Mucosa of descending colon (tissue), 3 donors: Measurements from ENCODE around the gene CDK14. TPM values are rescaled to one million over a fixed set of nuclear protein-coding genes. Genes with fewer than 3 reads are reported as not detected.

Experiments used
- ATAC-seq: fragments of 200-7000 bp; cut with Tn5 transposase; one replicate; pipeline ENCODE4 v1.9.1; 2020; ENCODE audit warnings: mild to moderate bottlenecking, moderate library complexity
- DNase-seq, 3 donors: peaks; one replicate each; pipeline ENCODE4 v3.0.0-alpha.2; 2020
- H3K36me3 ChIP-seq: fragments of 200-600 bp; one replicate; pipeline ENCODE4 v1.8.0; 2021; ENCODE audit warnings: low read depth, mild to moderate bottlenecking
- H3K4me1 ChIP-seq: fragments of 200-600 bp; one replicate; pipeline ENCODE4 v1.8.0; 2021; ENCODE audit warnings: low read depth, mild to moderate bottlenecking
- H3K4me3 ChIP-seq: fragments of 200-600 bp; one replicate; pipeline ENCODE4 v1.8.0; 2021; ENCODE audit warnings: mild to moderate bottlenecking
- H3K9me3 ChIP-seq: fragments of 200-600 bp; one replicate; pipeline ENCODE4 v1.8.0; 2021; ENCODE audit warnings: mild to moderate bottlenecking
- intact Hi-C, 2 donors: fragments of 100-400 bp; cut with DNase I in 1 of 2; cut with micrococcal nuclease in 1 of 2; formaldehyde crosslinking; loops; one replicate each; pipeline versions ENCODE4 v1.11.0 to v1.11.1; 2022; cut with DNase I, micrococcal nuclease
- total RNA-seq, 3 donors: library from RNA; stranded (reverse); fragmentation: NEBNext Ultra II Directional in 2 of 3; extraction: Animal tissue kit (Norgen Biotek cat#: 25700) in 2 of 3; gene quantifications; one replicate each; pipeline versions ENCODE4 v1.2.1 to v1.2.4, GENCODE V29; 2021 to 2023
- TF ChIP-seq, protein P1 (sequence below): fragments of 200-600 bp; IDR thresholded peaks from one replicate; pipeline ENCODE4 v1.8.0; 2022; ENCODE audit warnings: antibody characterized with exemption, mild to moderate bottlenecking
- donor health status: DM: no; HTN: no; CAD: no; lungs with moderate emphysema.
- donor health status: DM: no; HTN: no; CAD: no.
- donor health status: DM: no; HTN: yes; CAD: no.

Gene CDK14
- total RNA-seq, 3 donors from 2014 or later, result 5.4 to 24.4 (median 5.6) TPM

DNA sequence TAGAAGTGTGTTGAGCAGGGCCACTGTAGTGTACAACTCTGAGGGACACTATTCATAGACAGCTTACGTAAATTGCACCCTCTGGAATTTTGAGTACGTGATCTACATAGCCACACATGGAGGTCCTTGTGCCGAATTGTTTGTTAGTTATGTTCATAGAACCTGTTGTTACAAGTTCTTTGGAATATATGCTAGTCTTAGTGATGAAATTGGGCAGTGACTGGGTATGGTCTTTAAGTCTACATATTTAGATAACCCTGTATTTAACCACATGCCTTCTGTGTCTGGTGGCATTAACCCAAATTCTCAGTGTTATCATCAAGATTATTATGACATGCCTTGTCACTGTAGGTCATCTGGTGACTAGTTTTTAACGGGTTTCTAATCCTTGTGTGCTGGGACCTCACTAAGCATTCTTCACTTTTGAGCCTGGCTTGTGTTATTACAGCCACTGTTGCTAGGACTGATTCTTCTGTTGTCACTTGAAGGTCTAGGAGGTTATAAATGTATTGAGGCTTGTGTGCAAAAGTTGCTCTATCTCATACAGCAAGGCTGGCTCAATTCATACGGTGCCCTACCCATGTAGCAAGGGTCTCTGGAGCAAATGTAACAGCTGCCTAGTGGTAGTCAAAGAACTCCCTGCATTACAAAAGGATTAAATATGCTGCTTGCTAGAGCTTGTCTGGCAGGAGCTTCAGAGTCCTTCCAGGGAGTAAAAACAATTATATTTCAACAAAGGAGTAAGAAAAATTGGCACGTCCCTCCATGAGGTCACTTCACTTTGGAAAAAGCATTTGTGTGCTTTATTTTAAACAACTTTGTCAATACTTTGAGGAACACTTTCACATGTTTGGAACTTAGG lies 65.4 kb downstream of the CDK14 start:
- TF ChIP-seq, protein P1, sequence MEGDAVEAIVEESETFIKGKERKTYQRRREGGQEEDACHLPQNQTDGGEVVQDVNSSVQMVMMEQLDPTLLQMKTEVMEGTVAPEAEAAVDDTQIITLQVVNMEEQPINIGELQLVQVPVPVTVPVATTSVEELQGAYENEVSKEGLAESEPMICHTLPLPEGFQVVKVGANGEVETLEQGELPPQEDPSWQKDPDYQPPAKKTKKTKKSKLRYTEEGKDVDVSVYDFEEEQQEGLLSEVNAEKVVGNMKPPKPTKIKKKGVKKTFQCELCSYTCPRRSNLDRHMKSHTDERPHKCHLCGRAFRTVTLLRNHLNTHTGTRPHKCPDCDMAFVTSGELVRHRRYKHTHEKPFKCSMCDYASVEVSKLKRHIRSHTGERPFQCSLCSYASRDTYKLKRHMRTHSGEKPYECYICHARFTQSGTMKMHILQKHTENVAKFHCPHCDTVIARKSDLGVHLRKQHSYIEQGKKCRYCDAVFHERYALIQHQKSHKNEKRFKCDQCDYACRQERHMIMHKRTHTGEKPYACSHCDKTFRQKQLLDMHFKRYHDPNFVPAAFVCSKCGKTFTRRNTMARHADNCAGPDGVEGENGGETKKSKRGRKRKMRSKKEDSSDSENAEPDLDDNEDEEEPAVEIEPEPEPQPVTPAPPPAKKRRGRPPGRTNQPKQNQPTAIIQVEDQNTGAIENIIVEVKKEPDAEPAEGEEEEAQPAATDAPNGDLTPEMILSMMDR, result no peak
- no peak overlapping the region for H3K4me3 ChIP-seq
- H3K4me1 ChIP-seq, result no peaks in the 10 kb centered on the region
- no peaks in the 10 kb centered on the region for H3K36me3 ChIP-seq
- no peak for ATAC-seq
- intact Hi-C loops, result no loop called here
- no peaks in the 10 kb centered on the region for H3K9me3 ChIP-seq
- no peak for DNase-seq

DNA sequence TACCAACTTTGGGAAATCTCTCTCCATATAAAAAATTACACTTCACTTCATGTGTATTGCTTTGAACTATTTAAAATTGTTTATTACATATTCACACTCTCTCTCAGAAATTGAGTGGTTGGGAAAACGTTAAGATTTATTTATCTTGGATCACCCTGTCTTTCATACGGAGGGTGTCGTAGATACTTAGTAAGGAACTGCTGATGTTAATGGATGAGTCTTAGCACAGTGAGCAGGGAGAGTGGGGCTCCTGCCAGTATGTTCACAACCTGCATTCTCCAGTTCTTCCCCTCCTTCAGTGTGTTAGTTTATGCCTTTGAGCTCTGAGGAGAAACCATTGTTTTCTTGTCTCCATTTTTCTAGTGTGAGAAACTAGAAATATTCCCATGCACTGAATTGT lies 67.1 kb downstream of the CDK14 start:
- Histone ChIP-seq H3K9me3 (no peaks in the 10 kb centered on the region), H3K4me3 (no peak overlapping the region), H3K36me3 (no peaks in the 10 kb centered on the region), H3K4me1 (no peaks in the 10 kb centered on the region)
- ATAC-seq (no peak), DNase-seq (no peak)
- TF ChIP-seq, protein P1, result no peak
- intact Hi-C loops, result no loop called here

DNA sequence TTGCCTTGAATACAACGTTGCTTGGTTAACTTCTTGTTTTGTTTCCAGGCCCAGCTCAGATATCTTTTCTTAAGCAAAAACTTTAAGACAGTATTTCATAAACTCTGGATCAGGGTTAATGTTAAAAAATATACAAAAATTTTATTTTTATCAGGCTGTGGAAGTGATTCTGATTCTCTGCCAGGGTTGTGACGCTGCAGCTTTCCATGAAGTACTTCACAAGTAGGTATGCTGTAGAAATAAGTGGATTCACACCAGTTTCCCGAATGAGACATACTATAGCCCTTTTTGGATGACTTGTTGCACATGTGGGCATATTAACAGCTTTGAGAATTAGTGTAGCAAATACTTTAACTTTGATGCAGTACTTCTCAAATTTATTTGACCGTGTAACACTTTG lies 70.1 kb downstream of the CDK14 start:
- no peaks in the 10 kb centered on the region for H3K4me1 ChIP-seq
- no peak for ATAC-seq
- DNase-seq, result no peak
- H3K9me3 ChIP-seq, result no peaks in the 10 kb centered on the region
- TF ChIP-seq, protein P1, result no peak
- H3K4me3 ChIP-seq, result no peak overlapping the region
- no peaks in the 10 kb centered on the region for H3K36me3 ChIP-seq
- intact Hi-C loops, result no loop called here

DNA sequence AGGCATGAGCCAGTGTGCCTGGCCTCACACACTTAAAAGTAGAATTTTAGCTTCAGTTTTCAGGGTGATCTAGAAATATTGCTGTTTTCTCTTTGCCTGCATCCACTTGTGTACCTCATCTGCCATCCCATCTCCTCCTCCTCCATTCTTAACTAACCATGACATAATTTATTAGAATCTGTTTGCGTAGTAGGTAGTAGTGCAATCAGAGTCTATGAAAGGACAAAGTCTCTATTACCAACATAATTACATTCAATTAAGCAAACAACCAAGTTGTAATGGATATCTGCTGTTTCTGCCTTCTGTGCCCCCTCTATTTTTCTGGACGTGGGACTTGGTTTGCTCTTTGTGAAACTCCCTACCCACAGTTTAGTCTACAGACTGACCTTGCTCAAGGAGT lies 72.9 kb downstream of the CDK14 start:
- intact Hi-C loops, result no loop called here
- Histone ChIP-seq H3K4me1 (no peaks in the 10 kb centered on the region), H3K4me3 (no peak overlapping the region), H3K36me3 (no peaks in the 10 kb centered on the region), H3K9me3 (no peaks in the 10 kb centered on the region)
- TF ChIP-seq, protein P1, result no peak
- DNase-seq (no peak), ATAC-seq (no peak)

DNA sequence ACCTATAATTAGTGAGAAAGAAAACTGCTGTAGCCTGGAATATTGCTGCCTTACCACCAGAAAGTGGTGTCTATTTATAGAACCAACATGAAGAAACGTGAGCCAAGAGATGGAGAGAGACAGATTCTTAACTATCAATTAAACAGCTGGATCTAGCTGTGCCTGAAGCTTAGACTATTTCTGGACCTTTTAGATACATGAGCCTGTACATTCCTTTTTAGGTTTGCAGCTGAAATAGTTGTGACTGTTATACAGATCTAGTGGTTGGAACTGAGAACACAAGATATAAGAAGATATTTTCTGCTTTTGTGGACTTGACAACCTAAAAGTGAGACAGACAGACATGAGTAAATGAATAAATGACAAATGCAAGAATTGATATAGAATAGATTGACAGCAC lies 73.4 kb downstream of the CDK14 start:
- DNase-seq (no peak), ATAC-seq (no peak)
- Histone ChIP-seq H3K4me1 (no peaks in the 10 kb centered on the region), H3K36me3 (no peaks in the 10 kb centered on the region), H3K9me3 (no peaks in the 10 kb centered on the region), H3K4me3 (no peak overlapping the region)
- intact Hi-C loops, result no loop called here
- TF ChIP-seq, protein P1, result no peak
